HUDEP-2 (cell line): ENCODE data around the gene MAP4K2.

Experiments
- DNase-seq, 76 experiments: peaks; one replicate each; lab custom pipeline; 2025; ENCODE audit not compliant: unreplicated experiment in 76 of 76; lab: John Stamatoyannopoulos, UW

MAP4K2 gene

GRCh38 chr11:64771861-64772260 is 31.2 kb downstream of the MAP4K2 start:
- no peak for DNase-seq

GRCh38 chr11:64770120-64770519 is 32.9 kb downstream of the MAP4K2 start:
- no peak for DNase-seq

GRCh38 chr11:64769283-64769682 is 33.7 kb downstream of the MAP4K2 start:
- DNase-seq, result no peak

- DNase-seq, result no peak
These were observed 34.7 kb downstream of the MAP4K2 start for GRCh38 chr11:64768300-64768694.

- peak in 54 of 76 experiments; percentile 8 to 73 (median 48) for DNase-seq
These were observed 35.4 kb downstream of the MAP4K2 start for GRCh38 chr11:64767344-64768299.

GRCh38 chr11:64766881-64767280 is 36.1 kb downstream of the MAP4K2 start:
- DNase-seq, result no peak

GRCh38 chr11:64765851-64766665 is 37.0 kb downstream of the MAP4K2 start:
- no peak for DNase-seq

GRCh38 chr11:64765291-64765850 is 37.6 kb downstream of the MAP4K2 start:
- no peak for DNase-seq

GRCh38 chr11:64764753-64765152 is 38.3 kb downstream of the MAP4K2 start:
- DNase-seq, result no peak

- no peak for DNase-seq
These were observed 38.9 kb downstream of the MAP4K2 start for GRCh38 chr11:64764040-64764611.

GRCh38 chr11:64763526-64764039 is 39.4 kb downstream of the MAP4K2 start:
- DNase-seq, result no peak

- DNase-seq, result no peak
These were observed 40.1 kb downstream of the MAP4K2 start for GRCh38 chr11:64762674-64763525.

- DNase-seq, result no peak
These were observed 40.7 kb downstream of the MAP4K2 start for GRCh38 chr11:64762277-64762673.

GRCh38 chr11:64760759-64761420 is 42.1 kb downstream of the MAP4K2 start:
- no peak for DNase-seq

- no peak for DNase-seq
These were observed 43.0 kb downstream of the MAP4K2 start, which contains the start of gene PYGM for GRCh38 chr11:64759722-64760719. Gene PYGM (minus strand): TSS chr11:64759974. CDS start chr11:64759898, 76 bp downstream.

- no peak for DNase-seq
These were observed 43.8 kb downstream of the MAP4K2 start for GRCh38 chr11:64759131-64759721.

- DNase-seq, result no peak
These were observed 44.5 kb downstream of the MAP4K2 start for GRCh38 chr11:64758330-64759079.
